HEK293 (cell line): ENCODE results near the gene NKPD1.

Experiments
- CTCF ChIA-PET: fragments of 350-600 bp; formaldehyde crosslinking; extraction: SDS; loops from one replicate; lab custom pipeline; 2021; ENCODE audit warnings: antibody characterized with exemption; lab: Yijun Ruan, JAX
- POLR2A ChIA-PET: fragments of 300-600 bp; formaldehyde crosslinking; extraction: SDS; loops from one replicate; lab custom pipeline; 2020; ENCODE audit warnings: antibody characterized with exemption, inconsistent platforms; lab: Yijun Ruan, JAX
- H3K27ac ChIP-seq: fragments of 200-500 bp; sonication (Bioruptor generic); 2 replicates; pipeline ENCODE4 v1.5.1; 2014; ENCODE audit warnings: low read depth, low read length, control low read depth, inconsistent platforms; ENCODE audit errors: extremely low read depth
- H3K36me3 ChIP-seq, 2 experiments: fragments of 200-500 bp in 1 of 2; sonication (Bioruptor generic) in 1 of 2; 1 replicate in 1 of 2; 2 replicates in 1 of 2; pipeline ENCODE4 v1.5.1; 2014 to 2017; ENCODE audit warnings: inconsistent platforms in 2 of 2, low read length in 2 of 2; ENCODE audit not compliant: control insufficient read depth in 2 of 2, insufficient read depth in 1 of 2
- H3K4me1 ChIP-seq: fragments of 200-500 bp; sonication (Bioruptor generic); 2 replicates; pipeline ENCODE4 v1.5.1; 2014; ENCODE audit warnings: mild to moderate bottlenecking, low read length, inconsistent platforms; ENCODE audit not compliant: control insufficient read depth, insufficient read depth
- H3K4me3 ChIP-seq: 2 replicates; pipeline ENCODE4 v1.5.1; 2011; ENCODE audit warnings: low read depth, mild to moderate bottlenecking, control low read depth, low read length, moderate library complexity
- H3K9me3 ChIP-seq: fragments of 200-500 bp; sonication (Bioruptor generic); 2 replicates; pipeline ENCODE4 v1.5.1; 2014; ENCODE audit warnings: low read depth, low read length, inconsistent platforms; ENCODE audit not compliant: control insufficient read depth, insufficient read depth
- GLIS1 ChIP-seq: fragments of 450-650 bp; formaldehyde crosslinking; IDR thresholded peaks from 2 replicates; pipeline ENCODE4 v1.5.1; 2016; ENCODE audit warnings: missing biosample characterization, missing genetic modification characterization
- KLF1 ChIP-seq: fragments of 450-650 bp; formaldehyde crosslinking; IDR thresholded peaks from 2 replicates; pipeline ENCODE4 v1.5.1; 2016; ENCODE audit warnings: missing biosample characterization, missing genetic modification characterization
- KLF8 ChIP-seq: fragments of 450-650 bp; formaldehyde crosslinking; IDR thresholded peaks from 2 replicates; pipeline ENCODE4 v1.5.1; 2016; ENCODE audit warnings: missing biosample characterization, missing genetic modification characterization
- PBX3 ChIP-seq: sonication (generic); formaldehyde crosslinking; IDR thresholded peaks from 2 replicates; pipeline ENCODE4 v1.8.1; 2022; ENCODE audit warnings: mild to moderate bottlenecking, moderate library complexity, missing genetic modification reagents
- ZBTB17 ChIP-seq: fragments of 450-650 bp; formaldehyde crosslinking; IDR thresholded peaks from 2 replicates; pipeline ENCODE4 v1.5.1; 2016; ENCODE audit warnings: missing biosample characterization, missing genetic modification characterization
- ZBTB21 ChIP-seq: fragments of 450-650 bp; formaldehyde crosslinking; IDR thresholded peaks from 2 replicates; pipeline ENCODE4 v1.5.1; 2017; ENCODE audit warnings: missing biosample characterization, missing genetic modification characterization
- ZIC2 ChIP-seq: fragments of 450-650 bp; formaldehyde crosslinking; IDR thresholded peaks from 2 replicates; pipeline ENCODE4 v1.5.1; 2016; ENCODE audit warnings: missing biosample characterization, missing genetic modification characterization
- ZNF10 ChIP-seq: fragments of 450-650 bp; formaldehyde crosslinking; IDR thresholded peaks from 2 replicates; pipeline ENCODE4 v1.5.1; 2017; ENCODE audit warnings: missing biosample characterization, missing genetic modification characterization
- ZNF121 ChIP-seq: fragments of 450-650 bp; formaldehyde crosslinking; IDR thresholded peaks from 2 replicates; pipeline ENCODE4 v1.5.1; 2016; ENCODE audit warnings: missing biosample characterization, missing genetic modification characterization
- ZNF24 ChIP-seq: fragments of 450-650 bp; formaldehyde crosslinking; IDR thresholded peaks from 2 replicates; pipeline ENCODE4 v1.5.1; 2016; ENCODE audit warnings: missing biosample characterization, missing genetic modification characterization
- ZNF26 ChIP-seq: fragments of 450-650 bp; formaldehyde crosslinking; IDR thresholded peaks from 2 replicates; pipeline ENCODE4 v1.5.1; 2016; ENCODE audit warnings: missing biosample characterization, missing genetic modification characterization
- ZNF335 ChIP-seq: fragments of 450-650 bp; formaldehyde crosslinking; conservative IDR thresholded peaks from 2 replicates; pipeline ENCODE4 v1.5.1; 2016; ENCODE audit warnings: missing biosample characterization, missing genetic modification characterization
- ZNF513 ChIP-seq: fragments of 450-650 bp; IDR thresholded peaks from 2 replicates; pipeline ENCODE4 v1.5.1; 2018; ENCODE audit warnings: missing biosample characterization, missing genetic modification characterization
- ZNF660 ChIP-seq: fragments of 450-650 bp; IDR thresholded peaks from 2 replicates; pipeline ENCODE4 v1.5.1; 2018; ENCODE audit warnings: missing biosample characterization, mild to moderate bottlenecking, missing genetic modification characterization
- ZNF701 ChIP-seq: fragments of 450-650 bp; formaldehyde crosslinking; IDR thresholded peaks from 2 replicates; pipeline ENCODE4 v1.5.1; 2016; ENCODE audit warnings: missing biosample characterization, missing genetic modification characterization
- ZNF707 ChIP-seq: fragments of 450-650 bp; formaldehyde crosslinking; IDR thresholded peaks from 2 replicates; pipeline ENCODE4 v1.5.1; 2016; ENCODE audit warnings: missing biosample characterization, missing genetic modification characterization
- ZNF747 ChIP-seq: fragments of 450-650 bp; formaldehyde crosslinking; IDR thresholded peaks from 2 replicates; pipeline ENCODE4 v1.5.1; 2016; ENCODE audit warnings: missing biosample characterization, missing genetic modification characterization
- ZNF76 ChIP-seq: fragments of 450-650 bp; formaldehyde crosslinking; IDR thresholded peaks from 2 replicates; pipeline ENCODE4; 2016; ENCODE audit warnings: low read depth, missing biosample characterization, missing genetic modification characterization, borderline replicate concordance
- ZSCAN30 ChIP-seq: fragments of 450-650 bp; IDR thresholded peaks from 2 replicates; pipeline ENCODE4 v1.5.1; 2018; ENCODE audit warnings: missing biosample characterization, mild to moderate bottlenecking, missing genetic modification characterization, moderate library complexity
- ZXDB ChIP-seq: fragments of 450-650 bp; formaldehyde crosslinking; IDR thresholded peaks from 2 replicates; pipeline ENCODE4 v1.5.1; 2016; ENCODE audit warnings: missing biosample characterization, missing genetic modification characterization

NKPD1 gene

GRCh38 chr19:45186509-45187334 is 25.9 kb upstream of the NKPD1 start:
- POLR2A ChIA-PET, result no interaction called here
- Histone ChIP-seq H3K27ac (no peak overlapping the region), H3K4me1 (no peaks in the 10 kb centered on the region), H3K9me3 (no peaks in the 10 kb centered on the region), H3K36me3 (peaks cover 0 to under 1% of the 10 kb centered on the region in 2 experiments; a peak in 1 of 3 replicates), H3K4me3 (no peak overlapping the region)
- CTCF ChIA-PET, result interaction anchor here (0.6 to 3.1 kb wide), 11 partner anchors 8 to 616 kb away, joined by 3 to 16 read pairs (median 3); partner anchors contain the start of genes BLOC1S3 and TRAPPC6A
- TF ChIP-seq ZNF10 (peak; percentile 79; the same call in 1 of the 2 replicates), ZNF24 (tag by site-specific recombination) (peak; percentile 61; the same call in 1 of the 2 replicates), ZIC2 (tag by site-specific recombination) (peak; percentile 56), KLF8 (tag by site-specific recombination) (no peak), KLF1 (tag by site-specific recombination) (0 out of 2 replicates have a peak, but pooled peaks have one; percentile 9), ZBTB17 (peak; percentile 91), ZNF707 (tag by site-specific recombination) (no peak), ZNF701 (tag by site-specific recombination) (no peak), ZXDB (no peak), ZNF335 (tag by site-specific recombination) (peak; percentile 94), ZNF76 (tag by site-specific recombination) (no peak), ZNF26 (tag by site-specific recombination) (no peak), PBX3 (CRISPR knock-in tag) (no peak), ZBTB21 (no peak), ZNF747 (tag by site-specific recombination) (no peak), ZNF660 (no peak), ZNF121 (tag by site-specific recombination) (no peak), GLIS1 (tag by site-specific recombination) (peak; percentile 66), ZNF513 (tag by site-specific recombination) (0 out of 2 replicates have a peak, but pooled peaks have one; percentile 23)

- Histone ChIP-seq H3K36me3 (peaks cover 8 to 9% of the 10 kb centered on the region in 2 experiments), H3K4me3 (no peak overlapping the region), H3K27ac (no peak overlapping the region), H3K9me3 (no peaks in the 10 kb centered on the region), H3K4me1 (peaks cover 5% of the 10 kb centered on the region)
- 0 out of 2 replicates have a peak, but pooled peaks have one; percentile 37 for TF ChIP-seq ZNF121 (tag by site-specific recombination)
- no peak for TF ChIP-seq ZSCAN30 (tag by site-specific recombination)
- POLR2A ChIA-PET, result interaction anchor here (0.6 to 0.7 kb wide), 4 partner anchors 109 to 174 kb away, joined by 3 to 7 read pairs (median 3); no protein-coding TSS in a partner anchor
- CTCF ChIA-PET, result no interaction called here
Measured at GRCh38 chr19:45184115-45184514, 23.3 kb upstream of the NKPD1 start.
